B cell (primary cell): ENCODE results near the gene STOX2.

Source experiments
- CTCF ChIP-seq: fragments of 200-600 bp; IDR thresholded peaks from one replicate; pipeline ENCODE4 v1.8.0; 2022; ENCODE audit warnings: antibody characterized with exemption, mild to moderate bottlenecking
- EZH2 ChIP-seq: IDR thresholded peaks from 2 replicates; pipeline ENCODE4 v1.6.1; 2012; ENCODE audit warnings: borderline replicate concordance, low read depth, mild to moderate bottlenecking, moderate library complexity, low read length; ENCODE audit not compliant: insufficient read depth, poor library complexity, severe bottlenecking

- no peak for TF ChIP-seq CTCF
- TF ChIP-seq EZH2 = no peak
These were observed 107.8 kb downstream of the STOX2 start for GRCh38 chr4:184012937-184013336.
